CD4-positive, alpha-beta T cell (primary cell): ENCODE results near the gene DLGAP4. TPM values are rescaled to one million over a fixed set of nuclear protein-coding genes. Genes with fewer than 3 reads are reported as not detected.

Source experiments
- ATAC-seq: fragments of 200-7000 bp; cut with Tn5 transposase; one replicate; pipeline ENCODE4 v1.10.0; 2022; ENCODE audit warnings: mild to moderate bottlenecking; ENCODE audit not compliant: poor library complexity
- CTCF ChIA-PET: fragments of 350-600 bp; sonication (Branson Sonifier 250); formaldehyde crosslinking; loops from one replicate; lab custom pipeline; 2021; ENCODE audit warnings: antibody characterized with exemption, inconsistent platforms; lab: Charles Lee
- POLR2A ChIA-PET: fragments of 350-600 bp; sonication (Branson Sonifier 250); formaldehyde crosslinking; loops from one replicate; lab custom pipeline; 2021; ENCODE audit warnings: antibody characterized with exemption, inconsistent platforms; lab: Charles Lee
- DNase-seq, 14 experiments: peaks; one replicate each; pipeline ENCODE4 v3.0.0-alpha.2; 2013 to 2020; ENCODE audit warnings: mixed read lengths in 2 of 14
- H3K27ac ChIP-seq, 2 donors: one replicate each; pipeline versions ENCODE4 v1.5.1 to v1.7.0; 2013; ENCODE audit warnings: low read length in 2 of 2, low read depth in 1 of 2, mild to moderate bottlenecking in 1 of 2
- H3K27me3 ChIP-seq, 2 experiments: 1 replicate in 1 of 2; 2 replicates in 1 of 2; pipeline versions ENCODE4 v1.6.1 to v1.7.0; 2013; ENCODE audit warnings: low read length in 2 of 2, control low read depth in 1 of 2, mild to moderate bottlenecking in 1 of 2, moderate library complexity in 1 of 2; ENCODE audit not compliant: insufficient read depth in 2 of 2, control insufficient read depth in 1 of 2
- H3K36me3 ChIP-seq: one replicate; pipeline ENCODE4 v1.6.1; 2013; ENCODE audit warnings: low read length, control low read depth; ENCODE audit not compliant: insufficient read depth
- H3K4me1 ChIP-seq: one replicate; pipeline ENCODE4 v1.6.1; 2013; ENCODE audit warnings: low read length, control low read depth; ENCODE audit not compliant: insufficient read depth
- H3K4me3 ChIP-seq: one replicate; pipeline ENCODE4 v1.5.1; 2013; ENCODE audit warnings: mild to moderate bottlenecking, low read length, moderate library complexity
- H3K9me3 ChIP-seq, 2 experiments: 1 replicate in 1 of 2; 2 replicates in 1 of 2; pipeline versions ENCODE4 v1.6.1 to v1.7.0; 2013; ENCODE audit warnings: low read length in 2 of 2, mild to moderate bottlenecking in 2 of 2, control low read depth in 1 of 2, moderate library complexity in 1 of 2; ENCODE audit not compliant: control insufficient read depth in 1 of 2, insufficient read depth in 1 of 2
- H3K27ac Mint-ChIP-seq: one replicate; pipeline ENCODE4 v1.8.0; 2020; ENCODE audit warnings: mixed read lengths
- H3K27me3 Mint-ChIP-seq: one replicate; pipeline ENCODE4 v1.8.0; 2021; ENCODE audit warnings: mixed read lengths
- H3K36me3 Mint-ChIP-seq: one replicate; pipeline ENCODE4 v1.8.0; 2021; ENCODE audit warnings: low read depth, mixed read lengths
- H3K4me1 Mint-ChIP-seq: one replicate; pipeline ENCODE4 v1.8.0; 2021; ENCODE audit warnings: low read depth, mixed read lengths
- H3K4me3 Mint-ChIP-seq: one replicate; pipeline ENCODE4 v1.8.0; 2020; ENCODE audit warnings: mild to moderate bottlenecking, mixed read lengths
- H3K9me3 Mint-ChIP-seq: one replicate; pipeline ENCODE4 v1.8.0; 2020; ENCODE audit warnings: mixed read lengths
- CTCF ChIP-seq: fragments of 200-600 bp; IDR thresholded peaks from one replicate; pipeline ENCODE4 v1.8.0; 2022; ENCODE audit warnings: antibody characterized with exemption, mild to moderate bottlenecking
- intact Hi-C, 2 experiments: fragments of 100-400 bp; cut with DNase I in 1 of 2; cut with micrococcal nuclease in 1 of 2; formaldehyde crosslinking; loops; one replicate each; pipeline versions ENCODE4 v1.15.1 to v1.9.0; 2023 to 2025; cut with DNase I, micrococcal nuclease
- total RNA-seq, 174 experiments: library from RNA in 2 of 174; stranded (reverse) in 2 of 174; gene quantifications; one replicate each; pipeline ENCODE4 v1.2.3 and lab custom pipeline; 2021 to 2026

The DLGAP4 gene
- total RNA-seq, 2 experiments from 2014 or later = 16.0 to 16.1 TPM

- Histone ChIP-seq H3K9me3 (peaks cover 0 to 3% of the 10 kb centered on the region in 2 experiments), H3K4me3 (no peak overlapping the region), H3K27me3 (peaks cover 0 to 6% of the 10 kb centered on the region in 2 experiments), H3K4me1 (no peaks in the 10 kb centered on the region), H3K36me3 (no peaks in the 10 kb centered on the region), H3K27ac (no peak overlapping the region)
- ChIA-PET CTCF (no interaction called here), POLR2A (no interaction called here)
- no peak for DNase-seq
- peaks cover 15% of the 10 kb centered on the region for H3K27me3 Mint-ChIP-seq
- H3K9me3 Mint-ChIP-seq = no peaks in the 10 kb centered on the region
- intact Hi-C loops = no loop called here
- TF ChIP-seq CTCF = no peak
- H3K4me1 Mint-ChIP-seq = no peaks in the 10 kb centered on the region
- H3K4me3 Mint-ChIP-seq = no peak overlapping the region
- ATAC-seq = no peak
- no peaks in the 10 kb centered on the region for H3K36me3 Mint-ChIP-seq
- H3K27ac Mint-ChIP-seq = no peak overlapping the region
Measured at GRCh38 chr20:36342331-36343120, 36.4 kb downstream of the DLGAP4 start.

GRCh38 chr20:36343641-36344040 is 37.5 kb downstream of the DLGAP4 start:
- POLR2A ChIA-PET = no interaction called here

GRCh38 chr20:36344517-36345132 is 38.5 kb downstream of the DLGAP4 start:
- H3K36me3 Mint-ChIP-seq = no peaks in the 10 kb centered on the region
- Histone ChIP-seq H3K27ac (no peak overlapping the region), H3K4me1 (no peaks in the 10 kb centered on the region), H3K36me3 (no peaks in the 10 kb centered on the region), H3K9me3 (peaks cover 0 to 3% of the 10 kb centered on the region in 2 experiments), H3K27me3 (peaks cover 0 to 5% of the 10 kb centered on the region in 2 experiments), H3K4me3 (no peak overlapping the region)
- TF ChIP-seq CTCF = no peak
- no peak overlapping the region for H3K27ac Mint-ChIP-seq
- POLR2A ChIA-PET = no interaction called here
- H3K27me3 Mint-ChIP-seq = peaks cover 17% of the 10 kb centered on the region
- CTCF ChIA-PET = no interaction called here
- peak in 4 of 14 experiments; percentile 3 to 40 (median 20) for DNase-seq
- no peak for ATAC-seq
- no peak overlapping the region for H3K4me3 Mint-ChIP-seq
- no peaks in the 10 kb centered on the region for H3K4me1 Mint-ChIP-seq
- no peaks in the 10 kb centered on the region for H3K9me3 Mint-ChIP-seq
- intact Hi-C loops = no loop called here

More at GRCh38 chr20:36343641-36344040, 37.5 kb downstream of the DLGAP4 start:
- H3K27ac ChIP-seq = no peak overlapping the region
- TF ChIP-seq CTCF = no peak
- H3K27ac Mint-ChIP-seq = no peak overlapping the region
- H3K4me3 Mint-ChIP-seq = no peak overlapping the region
- H3K4me1 ChIP-seq = no peaks in the 10 kb centered on the region
- CTCF ChIA-PET = no interaction called here
- H3K36me3 Mint-ChIP-seq = no peaks in the 10 kb centered on the region
- intact Hi-C loops = no loop called here
- ATAC-seq = no peak
- H3K27me3 ChIP-seq = peaks cover 0 to 5% of the 10 kb centered on the region in 2 experiments
- H3K36me3 ChIP-seq = no peaks in the 10 kb centered on the region
- peaks cover 20% of the 10 kb centered on the region for H3K27me3 Mint-ChIP-seq
- H3K9me3 ChIP-seq = peaks cover 0 to 3% of the 10 kb centered on the region in 2 experiments
- H3K4me1 Mint-ChIP-seq = no peaks in the 10 kb centered on the region
- no peaks in the 10 kb centered on the region for H3K9me3 Mint-ChIP-seq
- no peak for DNase-seq
- H3K4me3 ChIP-seq = no peak overlapping the region
